OCI-LY1 (cell line): ENCODE measurements around the gene TMEM178B.

Source experiments
- CTCF ChIP-seq: fragments of 200-600 bp; sonication (generic), shearing (Covaris generic); IDR thresholded peaks from 2 replicates; pipeline ENCODE4 v1.5.1; 2017; ENCODE audit warnings: mild to moderate bottlenecking, antibody characterized with exemption, low read length, moderate library complexity, mixed read lengths
- EZH2 ChIP-seq: fragments of 200-600 bp; sonication (generic), shearing (Covaris generic); IDR thresholded peaks from 2 replicates; pipeline ENCODE4 v1.8.0; 2017; ENCODE audit warnings: borderline replicate concordance, mixed run types, mild to moderate bottlenecking, antibody characterized with exemption, low read length, moderate library complexity, mixed read lengths

DNA sequence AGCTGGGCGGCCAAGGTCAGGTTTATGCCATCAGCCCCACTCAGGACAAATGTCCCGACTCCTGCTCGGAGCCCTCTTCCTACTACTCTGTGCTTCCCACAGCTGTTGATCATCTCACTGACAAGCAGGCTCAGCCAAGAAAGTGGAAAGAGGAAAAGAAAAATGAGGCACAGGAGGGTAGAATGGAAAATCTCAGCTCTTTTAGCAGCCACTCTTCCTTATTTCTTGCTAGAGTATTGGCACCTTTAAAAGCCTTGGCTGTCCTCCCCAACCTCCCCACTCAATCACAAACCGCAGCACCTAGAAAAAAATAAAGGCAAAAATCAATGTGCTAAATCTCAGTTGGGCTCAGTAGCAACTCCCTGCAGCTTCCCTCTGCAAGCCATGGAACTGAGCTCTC is 442.1 kb downstream of the TMEM178B start:
- no peak for TF ChIP-seq CTCF
- TF ChIP-seq EZH2, result no peak
